ENCODE results near the gene AEN.

- no peak for TF ChIP-seq CTCF (conservative IDR thresholded peaks at IDR 0.05 in 1 of 2, IDR thresholded peaks at IDR 0.05 in 1 of 2; ENCODE audit: extremely low read depth in 1 of 2, insufficient read depth in 1 of 2, low read depth in 1 of 2, low read length in 2 of 2)
- TF ChIP-seq EZH2 (IDR thresholded peaks at IDR 0.05; ENCODE audit: borderline replicate concordance, low read length) = no peak
Measured at GRCh38 chr15:88641959-88642452, 20.9 kb downstream of the AEN start.

Measured in mammary epithelial cell (primary cell).